GF-D8 (cell line): ENCODE measurements around the gene COL4A1.

Source experiments
- DNase-seq: peaks from one replicate; lab custom pipeline; 2025; lab: John Stamatoyannopoulos, UW

The COL4A1 gene

DNA sequence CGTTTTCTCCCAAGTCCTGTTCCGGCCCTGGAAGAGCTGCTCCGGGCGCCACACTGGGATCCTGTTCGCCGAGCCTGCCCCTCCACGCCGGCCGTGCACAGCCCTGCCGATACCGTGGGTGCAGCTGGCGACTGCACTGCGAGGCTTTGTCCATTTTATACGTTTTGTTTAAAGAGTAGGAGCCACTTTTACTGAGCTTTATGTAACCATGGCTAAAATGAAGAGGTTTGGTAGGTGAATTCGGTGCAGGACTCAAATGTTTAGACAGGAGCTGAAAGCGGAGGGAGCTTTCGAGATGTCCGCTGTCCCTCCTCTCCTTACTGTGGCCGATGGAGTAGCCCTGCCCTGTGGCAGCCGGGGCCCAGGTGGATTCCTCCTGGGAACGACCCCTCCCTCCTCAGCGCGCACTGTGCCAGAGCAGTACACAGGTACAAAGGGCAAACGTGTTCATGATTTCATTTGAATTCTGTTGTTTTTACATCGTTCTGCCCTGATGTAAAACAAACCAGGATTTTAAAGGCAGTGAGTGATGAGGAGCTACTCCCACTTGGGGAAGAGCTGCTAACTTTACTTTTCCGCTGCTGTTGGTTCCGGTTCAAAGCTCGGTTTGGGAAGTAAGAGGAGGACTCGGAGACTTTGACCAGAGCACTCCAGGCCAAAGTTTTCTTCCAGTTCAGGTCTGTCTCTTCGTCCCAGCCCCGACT is 1.9 kb upstream of the COL4A1 start:
- DNase-seq: no peak

DNA sequence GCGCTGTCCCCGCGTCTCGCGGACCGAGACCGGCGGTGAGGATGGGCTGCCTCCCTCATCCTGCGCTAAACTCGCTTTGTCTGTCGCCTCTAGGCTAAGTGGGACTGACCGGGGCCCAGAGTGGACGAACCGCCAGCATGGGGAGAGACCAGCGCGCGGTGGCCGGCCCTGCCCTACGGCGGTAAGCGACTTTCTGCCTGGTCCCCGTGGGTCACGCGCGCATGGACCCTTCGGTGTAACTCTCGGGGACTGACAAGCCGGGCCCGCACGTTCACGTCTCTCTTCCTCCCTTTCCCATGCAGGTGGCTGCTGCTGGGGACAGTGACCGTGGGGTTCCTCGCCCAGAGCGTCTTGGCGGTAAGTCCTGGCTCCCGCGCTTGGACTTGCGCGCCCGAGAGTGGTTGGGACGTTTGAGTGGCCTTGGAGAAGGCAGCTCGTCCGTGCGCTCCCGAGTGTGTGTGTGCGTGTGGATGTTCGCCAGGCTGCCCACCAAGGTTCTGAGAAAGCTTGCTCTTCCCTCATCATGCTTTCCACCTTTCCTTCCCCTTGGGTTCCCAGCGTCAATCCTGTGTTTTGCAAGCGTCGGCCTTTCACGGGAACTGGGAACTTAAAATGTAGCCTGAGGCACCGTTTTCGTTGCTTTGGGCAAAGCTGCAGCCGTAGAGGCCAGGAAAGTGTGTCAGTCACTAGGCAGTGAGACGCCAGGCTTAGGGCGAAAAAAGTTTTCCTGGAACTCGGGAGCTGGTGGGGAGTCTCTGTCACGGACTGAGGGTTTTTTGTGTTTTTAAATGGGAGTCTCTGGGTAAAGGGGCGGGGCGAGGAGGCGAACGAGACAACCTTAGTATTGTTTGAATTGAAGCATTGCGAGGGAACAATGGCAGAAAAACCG is 1.1 kb upstream of the COL4A1 start:
- no peak for DNase-seq

DNA sequence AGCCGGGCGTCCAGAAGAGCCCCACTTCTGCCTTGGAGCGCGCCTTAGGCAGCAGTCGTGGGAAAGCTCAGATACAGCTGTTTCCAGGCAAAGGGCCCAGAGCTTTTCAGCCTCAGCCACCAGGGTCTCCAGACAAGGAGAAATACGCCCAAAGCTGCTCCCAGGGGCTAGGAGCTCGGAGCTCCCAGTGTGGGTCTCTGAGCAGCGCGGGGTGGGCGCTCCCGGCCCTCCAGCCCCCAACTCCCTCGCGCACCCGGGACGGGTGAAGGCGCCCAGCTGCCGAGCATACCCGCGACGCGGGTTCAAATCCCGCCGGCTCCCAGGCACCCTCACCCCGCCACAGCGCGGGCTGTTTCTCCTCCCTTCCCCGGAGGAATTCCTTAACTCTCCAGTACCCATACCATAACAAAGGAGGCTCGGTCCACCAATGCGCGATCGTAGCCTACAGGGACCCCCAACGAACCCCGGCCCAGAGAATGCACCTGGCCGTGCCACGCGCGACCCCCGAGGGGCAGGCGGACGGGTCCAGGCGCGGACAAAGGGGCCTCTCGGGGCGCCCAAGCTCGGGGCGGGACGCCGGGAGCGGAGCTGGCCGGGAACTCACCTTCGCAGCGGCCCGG is 507 bp downstream of the COL4A1 start:
- no peak for DNase-seq

DNA sequence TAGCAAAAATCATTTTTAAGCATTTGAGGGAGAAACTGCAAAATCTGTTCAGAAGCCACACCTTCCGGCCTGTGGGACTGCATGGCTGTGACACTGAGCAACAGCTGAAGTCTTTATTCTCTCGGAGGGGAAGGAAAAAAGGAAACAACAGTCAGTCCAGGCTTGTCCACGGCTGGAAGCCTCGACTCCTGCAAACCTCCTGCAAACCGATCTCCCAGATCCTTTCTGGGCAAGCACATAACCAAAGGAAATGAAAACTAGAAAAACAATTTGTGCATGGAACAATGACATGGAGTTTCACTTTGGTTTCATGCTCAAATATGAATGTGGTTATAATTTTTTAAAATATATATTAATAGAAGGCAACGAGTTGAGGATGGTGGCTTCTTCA is 1.0 kb downstream of the COL4A1 start:
- DNase-seq: no peak

DNA sequence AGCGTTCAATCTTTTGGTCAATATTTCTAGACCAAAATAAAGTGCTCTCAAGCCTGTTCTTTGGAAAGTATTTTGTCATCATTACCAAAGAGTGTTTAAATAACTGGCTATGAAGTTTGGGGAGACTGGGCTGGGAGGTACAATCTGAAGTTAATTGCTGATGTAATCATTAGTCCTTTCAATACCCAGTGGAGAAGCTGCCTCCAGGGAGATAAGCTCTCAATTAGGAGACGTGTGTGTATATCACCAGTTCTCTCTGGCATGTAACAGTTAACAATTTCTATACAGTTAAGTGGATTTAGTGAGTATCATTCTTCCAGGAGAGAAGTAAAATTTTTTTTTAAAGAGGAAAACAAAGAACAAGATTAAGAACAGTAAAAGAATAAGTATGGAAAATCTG is 1.4 kb downstream of the COL4A1 start:
- DNase-seq: no peak

DNA sequence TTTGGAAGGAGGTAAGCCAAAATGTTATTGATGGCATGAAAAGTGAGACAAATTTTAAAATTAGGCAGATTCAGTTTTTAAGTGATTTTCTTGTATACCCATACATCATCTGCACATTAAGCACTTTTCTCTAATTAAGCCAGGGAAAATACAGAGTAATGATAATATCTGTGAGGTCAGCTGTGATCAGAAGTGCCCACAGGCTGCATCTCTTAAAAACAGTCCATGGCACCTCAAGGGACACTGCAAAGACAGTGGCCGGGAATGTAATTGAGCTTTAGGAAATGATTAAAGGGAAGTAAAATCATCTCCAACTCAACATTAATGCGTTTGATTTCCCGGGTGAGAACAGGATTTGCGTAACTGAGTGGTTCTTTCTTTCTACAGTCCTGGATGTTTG is 2.0 kb downstream of the COL4A1 start:
- no peak for DNase-seq

DNA sequence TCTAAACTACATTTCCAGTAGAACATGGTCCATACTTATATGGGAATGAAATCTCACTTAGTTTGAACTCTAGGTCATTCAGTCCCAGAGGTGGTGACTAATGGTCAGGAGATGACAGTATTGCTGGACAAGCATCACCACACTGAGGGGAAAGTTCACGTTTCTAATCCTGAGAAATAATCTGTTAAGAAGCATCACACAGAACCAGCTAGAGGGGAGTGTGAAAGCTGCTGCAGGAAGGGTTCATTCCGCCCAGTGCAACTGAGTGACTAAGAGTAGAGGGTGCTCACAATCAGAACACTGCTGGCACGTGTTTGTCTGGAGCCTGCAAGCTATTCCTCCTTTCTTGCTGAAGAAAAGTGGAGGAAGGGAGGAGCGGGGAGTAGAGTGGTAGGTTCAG is 2.7 kb downstream of the COL4A1 start:
- no peak for DNase-seq

DNA sequence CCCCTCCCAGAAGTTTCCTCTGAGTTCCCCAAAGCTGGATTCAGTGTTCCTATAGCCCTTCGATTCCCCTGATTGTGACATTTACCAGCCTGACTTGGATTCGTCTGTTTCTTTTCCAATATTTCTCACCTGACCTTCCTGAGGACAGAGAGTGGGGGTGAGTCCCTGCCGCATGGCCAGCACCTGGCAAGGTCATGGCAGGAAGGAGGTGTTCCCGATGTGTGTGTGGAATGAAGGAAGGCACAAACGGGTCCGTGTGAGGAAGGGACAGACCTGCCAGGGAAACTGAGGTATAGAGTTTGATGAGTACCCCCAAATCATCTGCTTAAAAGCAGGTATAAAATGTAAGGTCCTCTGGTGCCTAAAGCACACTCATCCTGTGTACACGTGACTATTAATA is 3.3 kb downstream of the COL4A1 start:
- DNase-seq: no peak

DNA sequence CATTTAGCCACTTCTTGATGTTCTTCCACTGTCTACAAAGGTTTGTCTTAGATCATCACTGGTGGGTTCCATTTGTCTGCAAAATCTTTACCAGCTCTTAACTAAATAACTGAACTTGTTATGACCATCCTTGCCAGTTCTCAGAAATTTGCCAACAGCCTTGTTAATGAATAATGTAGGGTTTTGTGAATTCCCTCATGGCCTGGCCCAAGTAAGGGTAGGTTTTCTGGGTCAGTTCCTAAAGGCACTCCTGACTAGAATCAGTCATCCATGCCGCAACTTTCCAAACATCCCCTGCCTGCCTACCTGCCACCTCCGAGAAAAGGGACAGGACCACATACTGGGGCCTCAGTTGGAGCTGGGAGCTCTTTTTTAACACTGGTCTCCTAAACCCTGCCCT is 4.0 kb downstream of the COL4A1 start:
- no peak for DNase-seq

DNA sequence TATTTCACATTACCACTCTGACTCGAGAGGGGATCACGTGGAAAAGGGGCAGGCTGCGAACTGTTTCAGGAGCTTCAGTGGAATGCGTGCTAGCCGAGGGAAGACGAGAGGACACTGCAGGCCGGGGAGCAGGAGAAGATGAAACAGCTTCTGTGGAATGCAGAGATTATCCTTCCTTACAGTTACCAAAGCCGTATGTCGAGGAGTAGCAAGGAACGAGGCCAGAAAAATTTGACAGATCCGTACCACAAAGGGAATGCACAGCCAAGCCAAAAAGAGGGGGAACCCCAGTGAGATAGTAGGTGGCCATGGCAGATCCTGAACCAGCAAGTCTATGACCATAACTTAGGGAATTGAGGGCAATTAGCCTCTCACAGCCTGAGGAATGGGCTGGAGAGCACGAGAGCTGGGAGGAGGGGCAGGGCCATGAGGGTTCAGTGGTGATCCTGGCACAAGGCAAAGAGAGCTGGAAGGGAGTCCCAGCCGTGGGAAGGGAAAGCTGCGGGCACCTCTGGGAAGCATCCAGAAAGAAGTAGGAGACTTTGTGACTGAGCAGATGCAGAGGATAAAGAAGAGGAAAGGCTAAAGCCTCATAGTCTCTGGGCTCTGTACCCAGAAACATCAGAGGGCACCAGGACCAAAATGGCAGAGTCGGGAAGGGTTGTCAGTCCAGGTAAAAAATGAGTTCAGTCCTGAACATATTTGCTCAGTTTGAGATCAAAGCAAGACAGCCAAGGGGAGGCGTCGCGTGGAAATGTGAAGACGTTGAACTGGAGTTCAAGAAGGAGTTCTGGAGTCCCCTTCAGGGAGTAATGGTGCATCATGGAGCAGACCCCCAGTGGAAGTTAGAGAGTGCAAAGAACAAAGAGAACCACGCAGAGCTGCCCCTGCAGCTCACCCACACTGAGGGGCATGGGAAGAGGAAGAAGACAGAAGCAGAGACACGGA is 5.1 kb downstream of the COL4A1 start:
- DNase-seq: no peak

DNA sequence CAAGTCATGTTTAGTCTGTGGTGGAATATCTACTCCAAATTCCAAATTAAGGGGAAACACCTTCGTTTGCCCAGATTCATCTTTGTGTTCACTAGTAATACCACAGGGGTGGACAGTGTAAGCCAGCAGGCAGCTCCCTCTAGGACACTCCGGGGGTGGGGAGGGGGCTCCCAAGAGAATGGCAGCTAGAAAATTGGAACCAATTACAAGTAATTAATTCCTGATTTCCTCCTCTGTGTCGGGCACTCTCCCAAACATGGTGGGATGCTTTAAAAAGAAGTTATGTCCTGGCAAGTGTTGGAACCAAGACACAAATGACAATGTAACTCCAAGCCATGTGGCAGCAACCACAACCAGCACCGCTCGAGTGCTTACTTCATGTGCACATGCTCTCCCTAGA is 5.9 kb downstream of the COL4A1 start:
- DNase-seq: no peak

DNA sequence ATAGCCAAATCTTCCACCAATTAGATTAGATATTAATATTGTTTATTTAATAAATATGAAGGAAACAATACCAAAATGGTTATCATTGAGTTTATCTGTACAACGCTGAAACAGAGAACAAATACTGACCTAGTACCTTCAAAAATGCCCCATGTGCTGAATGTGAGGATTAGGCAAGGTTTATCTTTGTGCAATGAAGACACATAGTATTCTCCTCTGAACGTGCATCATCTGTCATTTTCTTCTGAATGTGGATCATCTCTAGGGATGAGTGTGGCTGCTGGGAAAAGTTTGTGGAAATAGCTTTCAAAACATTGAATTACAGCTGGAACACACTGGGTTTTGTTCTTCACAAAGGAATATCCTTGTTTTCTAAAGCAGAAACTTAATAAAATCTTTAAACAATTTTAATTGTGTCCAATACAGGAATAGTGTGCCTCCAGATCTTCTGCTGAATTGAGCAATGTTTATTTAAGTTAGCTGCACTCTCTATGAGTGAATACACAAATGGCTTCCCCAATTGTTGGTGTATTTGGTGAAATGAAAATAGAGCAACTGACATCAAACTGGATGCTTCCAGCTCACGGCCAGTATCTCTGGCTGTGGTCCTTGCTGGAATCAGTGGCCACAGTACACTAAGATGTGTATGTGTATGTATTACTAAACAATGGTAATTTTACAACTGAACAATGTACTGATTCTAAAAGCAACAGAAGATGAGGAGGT is 6.7 kb downstream of the COL4A1 start:
- DNase-seq: no peak

DNA sequence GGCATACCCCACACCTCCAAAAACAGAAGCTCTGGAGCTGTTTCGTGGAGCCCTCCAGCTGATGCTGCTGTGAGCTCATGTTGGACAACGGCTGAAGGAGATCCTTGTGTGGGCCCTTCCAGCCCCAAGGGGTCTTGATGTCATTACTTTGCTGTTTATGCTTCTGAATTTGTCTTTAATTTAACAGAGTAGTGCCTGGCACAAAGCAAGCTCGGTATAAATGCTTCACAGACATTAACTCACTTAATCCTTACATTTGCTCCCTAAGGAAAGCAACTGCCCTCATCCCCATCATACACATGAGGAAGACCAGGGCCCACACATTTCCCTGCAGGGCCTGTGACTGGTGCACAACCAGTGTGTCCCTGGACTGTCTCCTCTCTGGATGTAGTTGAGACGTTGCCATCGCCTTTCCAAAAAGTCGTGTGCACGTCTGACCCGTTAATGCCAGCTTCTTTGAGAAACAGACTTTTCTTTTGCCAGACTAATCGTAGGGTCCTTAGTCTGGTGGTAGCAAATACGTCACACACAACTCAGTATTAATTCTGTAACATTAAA is 7.6 kb downstream of the COL4A1 start:
- DNase-seq: no peak

DNA sequence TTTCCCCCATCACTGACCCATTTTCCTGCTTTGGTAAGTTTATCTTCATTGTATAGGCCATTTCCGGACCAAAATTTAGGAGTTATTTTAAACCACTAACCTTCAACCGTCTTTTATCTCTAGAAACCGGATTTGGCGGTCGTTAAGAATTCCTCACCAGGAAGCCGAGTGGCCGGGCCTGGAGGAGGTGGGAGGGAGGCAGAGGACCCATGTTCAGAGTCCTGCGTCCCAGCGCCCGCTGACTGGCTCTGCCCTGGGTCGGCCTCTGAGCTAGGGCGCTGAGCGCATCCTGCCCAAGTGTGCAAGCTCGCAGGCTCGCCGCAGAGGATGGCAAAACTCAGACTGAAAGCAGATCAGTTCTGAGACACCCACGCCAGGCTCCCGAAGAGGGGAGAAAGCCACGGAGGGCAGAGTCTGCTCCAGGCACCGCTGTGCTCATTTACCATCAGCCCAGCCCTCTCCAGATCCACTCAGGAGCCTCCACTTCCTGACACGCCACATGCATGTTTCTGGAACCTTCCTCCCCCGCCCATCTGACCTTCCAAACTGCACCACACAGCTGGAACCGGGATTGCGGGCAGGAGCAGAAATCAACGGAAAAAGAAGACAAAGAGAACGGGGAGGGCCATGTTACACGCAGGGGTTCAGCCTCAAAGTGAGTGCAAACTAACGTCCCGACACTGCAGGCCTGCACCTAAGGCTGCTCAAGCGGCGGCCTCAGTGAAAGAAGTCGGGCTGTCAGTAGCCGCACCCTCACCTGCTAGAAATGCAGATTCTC is 8.3 kb downstream of the COL4A1 start:
- no peak for DNase-seq

DNA sequence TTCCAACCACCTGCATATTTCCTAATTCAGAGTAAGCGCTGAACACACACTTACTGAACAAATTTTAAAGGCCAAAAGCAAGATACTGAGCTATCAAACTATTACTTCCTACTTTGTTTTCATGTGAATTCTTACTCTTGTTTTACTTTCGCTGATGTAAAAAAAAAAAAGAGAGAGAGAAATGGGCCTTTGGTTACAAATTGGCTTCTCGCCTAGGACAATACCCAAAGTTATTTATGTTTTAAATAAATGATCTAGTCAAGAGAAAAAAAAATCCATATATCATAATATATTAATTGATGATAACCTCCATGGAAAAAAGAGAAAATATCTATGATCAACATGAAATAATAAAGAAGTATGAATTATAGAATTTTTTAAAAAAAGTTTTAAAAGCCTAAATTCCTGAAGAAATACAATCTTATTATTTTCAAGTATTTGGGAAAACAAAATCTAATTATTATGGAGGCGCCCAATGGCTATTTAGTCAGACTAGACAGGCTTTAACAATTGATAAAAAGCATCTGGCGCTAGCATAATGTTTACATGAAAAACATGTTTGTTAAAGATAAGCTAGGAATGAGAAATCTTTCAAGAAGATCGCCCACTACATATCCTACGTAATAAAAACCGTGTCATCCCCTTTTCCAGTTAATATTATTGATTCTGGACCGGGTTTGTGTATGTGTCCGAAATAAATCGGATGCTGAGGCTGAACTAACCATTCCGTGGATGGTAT is 9.0 kb downstream of the COL4A1 start:
- no peak for DNase-seq

DNA sequence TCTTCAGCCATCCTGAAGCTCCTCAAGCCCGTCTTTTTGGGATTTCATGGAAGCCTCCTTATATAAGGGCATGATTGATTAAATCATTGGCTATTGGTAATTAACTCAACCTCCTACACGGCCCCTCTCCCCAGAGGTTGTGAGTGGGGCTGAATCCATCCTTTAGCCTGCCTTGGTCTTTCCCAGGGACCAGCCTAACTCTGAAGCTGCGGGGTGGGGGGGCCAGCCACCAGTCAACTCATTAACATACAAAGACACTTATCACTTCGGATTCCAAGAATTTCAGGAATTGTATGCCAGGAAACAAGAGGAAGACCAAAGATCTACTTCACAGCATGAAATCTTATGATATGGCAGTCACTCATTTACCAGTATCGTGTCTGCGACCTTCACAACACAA is 9.9 kb downstream of the COL4A1 start:
- no peak for DNase-seq

DNA sequence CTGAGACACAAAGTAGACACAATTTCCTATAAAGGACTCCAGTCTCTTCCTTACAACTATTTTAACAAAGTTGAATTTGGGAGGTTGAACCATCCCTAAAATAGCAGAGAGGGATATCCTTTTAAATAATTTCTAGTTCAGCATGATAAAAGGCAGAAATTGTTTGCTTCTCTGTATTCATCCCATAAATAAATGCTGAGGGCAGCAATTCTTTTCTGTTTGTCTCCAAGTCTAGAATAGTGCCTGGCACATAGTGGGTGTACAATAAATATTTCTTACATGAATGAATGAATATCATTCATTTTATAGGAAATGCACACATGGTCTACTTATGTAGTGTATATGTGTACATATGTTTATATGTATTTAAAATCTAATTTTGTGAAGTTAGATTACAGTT is 12.3 kb downstream of the COL4A1 start:
- DNase-seq: no peak

DNA sequence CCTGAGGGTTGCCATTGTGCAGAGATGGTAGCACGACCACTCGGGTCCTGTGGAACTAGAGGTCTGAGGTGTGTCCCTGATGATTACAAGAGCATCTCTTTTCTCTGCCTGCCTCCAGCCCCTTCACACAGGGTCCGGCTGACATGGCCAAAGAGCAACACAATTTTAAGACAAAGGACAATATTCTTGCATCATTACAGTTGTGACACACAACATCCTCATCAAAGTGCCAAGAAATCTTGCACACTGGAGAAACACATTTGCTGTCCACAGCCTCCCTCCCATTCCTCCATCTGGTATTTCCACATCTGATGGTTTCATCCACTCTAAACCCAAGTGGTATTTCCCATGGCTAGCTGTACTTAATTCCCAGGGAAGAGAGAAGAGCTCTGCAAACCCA is 12.8 kb downstream of the COL4A1 start:
- DNase-seq: no peak

DNA sequence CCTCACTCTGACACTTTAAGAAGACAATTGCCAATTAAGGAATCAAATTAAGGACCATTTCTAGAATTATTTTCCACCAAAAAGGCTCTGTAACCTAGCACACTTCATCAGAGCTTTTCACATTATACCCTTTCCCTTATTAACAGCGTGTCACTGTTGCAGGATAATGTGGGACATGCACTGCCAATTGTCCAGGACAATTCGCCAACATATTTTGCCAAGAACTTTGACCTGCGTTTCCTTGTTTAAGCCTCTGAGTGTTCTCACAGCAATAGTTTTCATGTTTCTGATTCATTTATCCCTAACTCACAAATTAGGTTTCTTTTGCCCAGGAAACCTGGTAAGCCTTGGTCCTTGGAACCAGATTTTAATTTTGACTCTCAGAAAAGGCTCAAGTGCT is 13.3 kb downstream of the COL4A1 start:
- DNase-seq: no peak

DNA sequence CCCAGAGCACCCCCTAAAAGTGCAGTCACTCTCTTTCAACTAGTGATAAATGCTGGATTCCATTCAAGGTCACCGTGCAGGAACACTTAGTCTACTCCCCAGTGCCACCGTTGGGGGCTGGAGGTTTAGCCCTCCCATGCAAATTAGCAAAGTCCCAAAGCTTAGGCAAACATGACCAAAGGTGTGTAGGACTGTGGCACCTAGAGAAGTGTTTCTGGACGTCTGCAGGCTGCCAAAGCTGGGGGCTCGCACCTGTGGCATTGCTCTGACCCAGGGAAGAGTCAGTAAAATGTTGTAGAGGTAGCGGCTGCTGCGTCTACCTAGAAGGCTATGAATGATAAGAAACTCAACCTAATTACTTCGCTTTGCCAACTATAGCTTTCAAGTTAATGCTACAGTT is 13.9 kb downstream of the COL4A1 start:
- DNase-seq: no peak
